ENCODE results near the gene LURAP1L.

The LURAP1L gene

GRCh38 chr9:12774861-12775678, at the start of gene LURAP1L:
LURAP1L (plus strand) TSS chr9:12775020; CDS start chr9:12775716, 696 bp downstream.
- no peak for DNase-seq (ENCODE audit: low read depth in 2 of 2)

- no peak for DNase-seq (ENCODE audit: low read depth in 2 of 2)
Observed at GRCh38 chr9:12726795-12727194, 48.0 kb upstream of the LURAP1L start.

DNA sequence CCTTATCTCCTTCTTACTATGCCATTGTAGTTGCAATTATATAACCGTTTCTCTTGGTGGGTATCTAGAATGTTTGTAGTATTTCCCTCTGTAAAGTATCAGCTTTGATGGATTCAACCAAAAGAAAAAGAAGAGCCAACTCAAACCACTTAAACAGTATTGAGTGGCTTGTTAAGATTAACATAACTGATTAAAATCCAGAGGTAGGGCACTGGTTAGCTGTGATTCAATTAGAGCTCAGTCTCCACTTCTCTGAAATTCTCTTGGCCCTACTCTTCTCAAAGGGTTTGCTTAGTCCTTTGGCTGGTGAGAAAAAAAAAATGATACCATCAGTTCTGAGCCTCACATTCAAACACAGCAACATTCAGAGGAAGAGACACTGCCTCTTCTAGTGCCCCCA, 44.6 kb upstream of the LURAP1L start:
- no peak for DNase-seq (ENCODE audit: low read depth in 2 of 2)

DNA sequence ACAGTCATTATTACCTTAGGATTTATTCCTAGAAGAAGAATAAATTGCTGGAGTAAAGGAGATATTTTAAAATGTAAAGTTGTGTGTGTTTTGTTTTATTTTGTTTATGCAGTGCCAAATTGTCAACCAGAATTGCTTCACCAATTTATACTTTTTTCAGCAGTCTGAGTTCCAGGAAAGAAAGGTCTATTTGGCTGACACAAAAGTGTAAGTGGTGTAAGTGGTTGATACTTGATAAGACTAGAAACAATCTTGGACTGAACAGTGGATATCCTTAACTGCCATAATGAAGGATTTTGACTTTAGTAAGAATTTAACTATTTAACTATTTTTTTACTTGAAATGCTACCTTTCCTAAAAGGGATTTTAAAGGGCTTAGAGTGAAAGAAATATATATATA, 43.9 kb upstream of the LURAP1L start:
- no peak for DNase-seq (ENCODE audit: low read depth in 2 of 2)

GRCh38 chr9:12732971-12733370, 41.8 kb upstream of the LURAP1L start:
- DNase-seq (ENCODE audit: low read depth in 2 of 2), result no peak

- no peak for DNase-seq (ENCODE audit: low read depth in 2 of 2)
Observed at GRCh38 chr9:12735665-12736064, 39.2 kb upstream of the LURAP1L start.

DNA sequence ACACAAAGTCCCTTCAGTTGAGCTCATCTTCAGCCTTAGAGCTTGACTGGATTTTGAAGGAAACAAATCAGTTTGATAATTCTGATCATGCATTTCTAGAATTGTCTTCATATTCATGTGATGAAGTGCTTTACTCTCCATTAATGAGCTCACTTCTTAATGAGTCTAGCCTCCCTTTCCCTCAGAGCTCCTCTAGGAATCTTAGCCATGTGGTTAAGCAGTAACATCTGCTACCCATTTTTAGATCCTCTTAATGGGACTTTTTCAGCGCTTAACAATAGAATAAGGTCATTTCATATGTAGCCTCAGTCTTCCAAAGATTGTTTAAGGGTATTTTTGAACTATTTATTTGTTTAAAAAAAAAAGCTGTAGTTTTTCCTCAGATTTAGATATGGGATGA, 36.9 kb upstream of the LURAP1L start:
- DNase-seq (ENCODE audit: low read depth in 2 of 2), result no peak

- no peak for DNase-seq (ENCODE audit: low read depth in 2 of 2)
Observed at GRCh38 chr9:12739014-12739652, 35.7 kb upstream of the LURAP1L start.

DNA sequence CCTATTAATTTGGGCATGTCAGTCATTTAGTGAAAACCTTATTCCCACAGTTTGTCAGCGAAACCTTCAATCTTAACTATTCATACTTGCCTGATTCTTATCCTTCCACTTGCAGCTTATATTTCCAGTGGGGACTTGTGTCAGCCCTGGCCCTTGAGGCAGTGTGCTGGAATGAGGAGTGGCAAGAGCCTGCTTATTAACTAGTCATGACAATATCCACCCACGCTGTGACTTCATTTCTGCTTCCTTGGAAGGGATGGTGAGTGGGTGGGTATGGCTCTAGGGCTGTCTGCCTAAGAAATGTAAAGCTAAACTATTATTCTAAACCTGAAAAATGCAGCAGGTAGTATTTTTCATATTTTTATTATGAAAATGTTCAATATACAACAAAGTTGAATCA, 34.0 kb upstream of the LURAP1L start:
- no peak for DNase-seq (ENCODE audit: low read depth in 2 of 2)

DNA sequence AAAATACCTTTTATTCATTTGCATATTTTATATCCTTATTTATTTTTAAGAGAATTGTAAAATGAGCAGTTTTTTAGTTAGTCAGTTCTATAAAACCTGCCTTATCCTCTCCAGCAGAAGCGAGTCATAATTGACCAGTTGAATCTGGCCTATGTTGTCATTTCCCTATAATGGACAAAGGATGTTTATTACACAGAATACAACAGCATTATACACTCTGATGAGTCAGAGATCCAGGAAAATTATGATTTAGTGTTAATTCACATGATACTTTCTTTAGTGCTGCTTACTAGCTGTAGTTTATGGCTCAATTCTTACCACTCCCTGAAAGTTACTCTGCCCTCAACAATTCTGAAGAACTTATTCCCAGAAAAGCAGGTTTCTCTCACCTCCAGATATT, 26.8 kb upstream of the LURAP1L start:
- no peak for DNase-seq (ENCODE audit: low read depth in 2 of 2)

DNA sequence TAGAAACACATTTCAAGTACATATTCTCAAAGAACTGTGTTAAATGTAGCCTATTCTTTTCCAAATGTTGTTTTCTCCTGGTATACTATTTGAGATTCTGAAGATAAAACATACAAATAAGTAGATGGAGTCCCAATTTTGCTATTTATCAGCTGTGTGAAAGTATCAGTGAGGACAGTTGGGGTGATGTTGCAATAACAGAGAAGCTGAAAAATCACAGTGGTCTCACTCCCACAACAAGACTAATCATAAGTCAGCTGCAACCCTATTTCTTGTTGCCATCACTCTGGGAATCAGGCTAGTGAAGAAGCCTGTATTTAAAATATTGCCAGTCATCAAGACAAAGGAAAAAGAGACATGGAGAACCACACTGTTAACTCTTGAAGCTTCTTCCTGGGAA, 25.9 kb upstream of the LURAP1L start:
- no peak for DNase-seq (ENCODE audit: low read depth in 2 of 2)

- DNase-seq (ENCODE audit: low read depth in 2 of 2), result no peak
Observed at GRCh38 chr9:12753931-12754330, 20.9 kb upstream of the LURAP1L start.

GRCh38 chr9:12759761-12760160, 15.1 kb upstream of the LURAP1L start:
- DNase-seq (ENCODE audit: low read depth in 2 of 2), result no peak

DNA sequence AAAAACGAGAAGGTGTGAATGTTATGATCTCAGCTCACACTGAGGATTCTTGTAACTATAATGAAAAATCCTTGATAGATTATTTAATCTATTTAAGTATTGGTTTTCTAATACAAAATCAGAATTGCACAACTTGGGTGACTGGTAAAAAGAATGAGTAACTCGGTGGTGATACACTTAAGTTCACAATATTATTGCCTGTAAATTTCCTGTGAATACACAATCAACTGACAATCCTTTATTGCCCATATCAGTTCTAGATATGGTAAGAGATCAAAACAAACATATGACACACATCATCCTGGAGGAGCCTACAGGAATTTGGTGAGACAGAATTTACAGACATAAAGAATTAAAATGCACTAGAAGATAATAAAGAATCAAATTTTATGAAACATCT, 14.1 kb upstream of the LURAP1L start:
- no peak for DNase-seq (ENCODE audit: low read depth in 2 of 2)

DNA sequence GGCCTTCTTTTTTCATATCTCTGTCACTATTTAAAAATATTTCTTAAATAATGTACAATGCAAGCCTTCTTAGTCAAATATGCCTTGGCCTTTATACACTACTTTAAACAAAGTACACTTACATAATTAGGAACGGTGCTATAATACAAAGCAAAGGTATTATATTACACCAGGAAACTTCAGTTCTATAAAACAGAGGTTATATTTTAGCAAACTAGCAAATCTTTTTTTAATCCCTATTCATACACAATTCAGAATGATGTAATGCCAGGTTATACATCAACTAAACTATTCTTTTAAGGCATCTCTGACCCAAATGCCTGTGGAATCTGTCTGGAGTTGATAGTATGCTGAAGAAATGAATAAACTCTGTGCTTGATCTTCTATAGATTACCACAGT, 10.7 kb upstream of the LURAP1L start:
- no peak for DNase-seq (ENCODE audit: low read depth in 2 of 2)

- no peak for DNase-seq (ENCODE audit: low read depth in 2 of 2)
Observed at GRCh38 chr9:12765088-12765798, 9.6 kb upstream of the LURAP1L start.

DNA sequence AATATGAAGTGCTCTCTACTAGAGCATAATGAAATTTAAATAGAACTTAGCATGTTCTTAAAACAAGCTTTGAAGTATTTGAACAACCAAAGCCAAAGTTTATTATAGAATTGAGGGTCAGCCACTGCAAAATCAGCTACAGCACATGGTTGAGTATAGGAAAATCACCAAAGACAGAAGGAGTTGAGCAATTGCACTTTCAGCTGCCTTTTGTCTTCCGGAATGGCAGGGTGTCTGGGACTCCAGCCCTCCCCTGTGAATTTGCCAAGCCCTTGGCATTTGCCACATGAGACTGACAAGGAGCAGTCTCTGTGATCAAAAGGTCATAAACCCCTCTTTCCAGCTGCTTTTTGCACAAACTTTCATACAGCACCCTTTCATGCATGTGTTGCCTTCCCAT, 8.5 kb upstream of the LURAP1L start:
- no peak for DNase-seq (ENCODE audit: low read depth in 2 of 2)

GRCh38 chr9:12770261-12770660, 4.6 kb upstream of the LURAP1L start:
- DNase-seq (ENCODE audit: low read depth in 2 of 2), result no peak

- no peak for DNase-seq (ENCODE audit: low read depth in 2 of 2)
Observed at GRCh38 chr9:12771891-12772290, 2.9 kb upstream of the LURAP1L start.

DNA sequence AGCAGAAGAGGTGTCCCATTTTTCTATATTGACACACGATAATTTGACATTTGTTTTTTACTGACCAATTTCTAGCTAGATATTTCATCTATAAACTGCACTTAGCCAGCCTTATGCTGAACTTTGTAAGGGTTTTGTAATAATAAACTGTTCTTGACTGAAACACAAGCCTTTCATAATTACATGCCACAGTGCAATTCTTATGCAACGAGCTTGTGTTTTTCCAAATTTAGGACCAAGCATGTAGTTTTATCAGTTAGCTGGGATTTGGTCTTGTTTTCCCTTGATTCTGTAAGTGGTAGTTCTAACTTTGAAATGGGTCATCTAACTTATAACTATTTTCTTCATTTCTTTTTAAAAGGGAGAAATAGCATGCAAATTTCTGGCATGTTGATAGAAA, 1.3 kb upstream of the LURAP1L start:
- DNase-seq (ENCODE audit: low read depth in 2 of 2), result no peak

- no peak for DNase-seq (ENCODE audit: low read depth in 2 of 2)
Observed at GRCh38 chr9:12775679-12776512, 1.1 kb downstream of the LURAP1L start.

GRCh38 chr9:12776513-12777055, 1.8 kb downstream of the LURAP1L start:
- DNase-seq (ENCODE audit: low read depth in 2 of 2), result no peak

All from stimulated activated CD8-positive, alpha-beta memory T cell treated with anti-CD3 and anti-CD28 coated beads, Interleukin-7, amount 100 ng/mL, for 4 hours (primary cell).